ENCODE data around the gene TNXB. TPM values are rescaled to one million over a fixed set of nuclear protein-coding genes. Genes with fewer than 3 reads are reported as not detected.
"Not testable (repeated sequence)": the region's sequence is repeated elsewhere in the genome, so short reads cannot be mapped to it uniquely, and the experiment has no call there.

The TNXB gene
- total and polyA plus RNA-seq, 2 donors (not counting 3 experiments of a cell fraction or from before 2014, with no cell fraction given), result 0.47 to 2.7 TPM

GRCh38 chr6:32008037-32008436, 101.1 kb downstream of the TNXB start:
- H3K27ac ChIP-seq (ENCODE audit: insufficient read depth, low read depth, low read length); H3K9me1 ChIP-seq (replicated peaks; ENCODE audit: control insufficient read depth, extremely low read depth, insufficient read depth, low read length); H3K9me3 ChIP-seq (replicated peaks; ENCODE audit: control insufficient read depth, insufficient read depth, low read length); H2AFZ ChIP-seq (ENCODE audit: low read depth, low read length); H3K9ac ChIP-seq (replicated peaks; ENCODE audit: extremely low read depth, insufficient read depth, low read length); DNase-seq (ENCODE audit: low read depth, low spot score); H3K36me3 ChIP-seq (ENCODE audit: control insufficient read depth in 2 of 2, extremely low read depth in 1 of 2, insufficient read depth in 2 of 2, low read length in 2 of 2); POLR2A ChIA-PET; BruUV-seq (replicated peaks); CTCF ChIA-PET; FAIRE-seq; H3K4me3 ChIP-seq (replicated peaks in 1 of 3; ENCODE audit: insufficient read depth in 1 of 3, low read depth in 1 of 3, low read length in 3 of 3); H3K27me3 ChIP-seq (ENCODE audit: control insufficient read depth in 2 of 2, insufficient read depth in 2 of 2, low read length in 2 of 2); H3K4me2 ChIP-seq (ENCODE audit: insufficient read depth, low read length); intact Hi-C loops (cut with micrococcal nuclease); H3K79me2 ChIP-seq (ENCODE audit: control insufficient read depth, insufficient read depth, low read length); H4K20me1 ChIP-seq (replicated peaks; ENCODE audit: control insufficient read depth, extremely low read depth, insufficient read depth, low read length); H3K4me1 ChIP-seq (ENCODE audit: control insufficient read depth, extremely low read depth, insufficient read depth, low read length); dilution Hi-C loops (cut with MboI; ENCODE audit: extremely low pct_ligation_motif_present, low sequenced_read_pairs): not testable (repeated sequence)

GRCh38 chr6:32007086-32007485, 102.1 kb downstream of the TNXB start:
- intact Hi-C loops (cut with micrococcal nuclease); BruUV-seq (replicated peaks); CTCF ChIA-PET; H3K9me3 ChIP-seq (replicated peaks; ENCODE audit: control insufficient read depth, insufficient read depth, low read length); H3K4me1 ChIP-seq (ENCODE audit: control insufficient read depth, extremely low read depth, insufficient read depth, low read length); H3K36me3 ChIP-seq (ENCODE audit: control insufficient read depth in 2 of 2, extremely low read depth in 1 of 2, insufficient read depth in 2 of 2, low read length in 2 of 2); H3K27me3 ChIP-seq (ENCODE audit: control insufficient read depth in 2 of 2, insufficient read depth in 2 of 2, low read length in 2 of 2); H3K27ac ChIP-seq (ENCODE audit: insufficient read depth, low read depth, low read length); H3K79me2 ChIP-seq (ENCODE audit: control insufficient read depth, insufficient read depth, low read length); H3K4me3 ChIP-seq (replicated peaks in 1 of 3; ENCODE audit: insufficient read depth in 1 of 3, low read depth in 1 of 3, low read length in 3 of 3); H3K9ac ChIP-seq (replicated peaks; ENCODE audit: extremely low read depth, insufficient read depth, low read length); POLR2A ChIA-PET; dilution Hi-C loops (cut with MboI; ENCODE audit: extremely low pct_ligation_motif_present, low sequenced_read_pairs); H2AFZ ChIP-seq (ENCODE audit: low read depth, low read length); H4K20me1 ChIP-seq (replicated peaks; ENCODE audit: control insufficient read depth, extremely low read depth, insufficient read depth, low read length); FAIRE-seq; H3K9me1 ChIP-seq (replicated peaks; ENCODE audit: control insufficient read depth, extremely low read depth, insufficient read depth, low read length); DNase-seq (ENCODE audit: low read depth, low spot score); H3K4me2 ChIP-seq (ENCODE audit: insufficient read depth, low read length): not testable (repeated sequence)

GRCh38 chr6:32005991-32006529, 103.1 kb downstream of the TNXB start:
- H3K4me2 ChIP-seq (ENCODE audit: insufficient read depth, low read length); CTCF ChIA-PET; dilution Hi-C loops (cut with MboI; ENCODE audit: extremely low pct_ligation_motif_present, low sequenced_read_pairs); H3K27me3 ChIP-seq (ENCODE audit: control insufficient read depth in 2 of 2, insufficient read depth in 2 of 2, low read length in 2 of 2); DNase-seq (ENCODE audit: low read depth, low spot score); BruUV-seq (replicated peaks); H3K36me3 ChIP-seq (ENCODE audit: control insufficient read depth in 2 of 2, extremely low read depth in 1 of 2, insufficient read depth in 2 of 2, low read length in 2 of 2); H3K4me3 ChIP-seq (replicated peaks in 1 of 3; ENCODE audit: insufficient read depth in 1 of 3, low read depth in 1 of 3, low read length in 3 of 3); H4K20me1 ChIP-seq (replicated peaks; ENCODE audit: control insufficient read depth, extremely low read depth, insufficient read depth, low read length); H3K9ac ChIP-seq (replicated peaks; ENCODE audit: extremely low read depth, insufficient read depth, low read length); H3K4me1 ChIP-seq (ENCODE audit: control insufficient read depth, extremely low read depth, insufficient read depth, low read length); FAIRE-seq; POLR2A ChIA-PET; H3K9me1 ChIP-seq (replicated peaks; ENCODE audit: control insufficient read depth, extremely low read depth, insufficient read depth, low read length); H2AFZ ChIP-seq (ENCODE audit: low read depth, low read length); H3K27ac ChIP-seq (ENCODE audit: insufficient read depth, low read depth, low read length); H3K79me2 ChIP-seq (ENCODE audit: control insufficient read depth, insufficient read depth, low read length); intact Hi-C loops (cut with micrococcal nuclease); H3K9me3 ChIP-seq (replicated peaks; ENCODE audit: control insufficient read depth, insufficient read depth, low read length): not testable (repeated sequence)

- intact Hi-C loops (cut with micrococcal nuclease); POLR2A ChIA-PET; DNase-seq (ENCODE audit: low read depth, low spot score); H3K4me3 ChIP-seq (replicated peaks in 1 of 3; ENCODE audit: insufficient read depth in 1 of 3, low read depth in 1 of 3, low read length in 3 of 3); H3K4me2 ChIP-seq (ENCODE audit: insufficient read depth, low read length); CTCF ChIA-PET; H3K9ac ChIP-seq (replicated peaks; ENCODE audit: extremely low read depth, insufficient read depth, low read length); H3K27me3 ChIP-seq (ENCODE audit: control insufficient read depth in 2 of 2, insufficient read depth in 2 of 2, low read length in 2 of 2); H3K79me2 ChIP-seq (ENCODE audit: control insufficient read depth, insufficient read depth, low read length); BruUV-seq (replicated peaks); H3K9me3 ChIP-seq (replicated peaks; ENCODE audit: control insufficient read depth, insufficient read depth, low read length); H3K27ac ChIP-seq (ENCODE audit: insufficient read depth, low read depth, low read length); dilution Hi-C loops (cut with MboI; ENCODE audit: extremely low pct_ligation_motif_present, low sequenced_read_pairs); H4K20me1 ChIP-seq (replicated peaks; ENCODE audit: control insufficient read depth, extremely low read depth, insufficient read depth, low read length); H3K36me3 ChIP-seq (ENCODE audit: control insufficient read depth in 2 of 2, extremely low read depth in 1 of 2, insufficient read depth in 2 of 2, low read length in 2 of 2); H3K9me1 ChIP-seq (replicated peaks; ENCODE audit: control insufficient read depth, extremely low read depth, insufficient read depth, low read length); H2AFZ ChIP-seq (ENCODE audit: low read depth, low read length); FAIRE-seq; H3K4me1 ChIP-seq (ENCODE audit: control insufficient read depth, extremely low read depth, insufficient read depth, low read length): not testable (repeated sequence)
Measured at GRCh38 chr6:32005538-32005880, 103.6 kb downstream of the TNXB start.

All from endothelial cell of umbilical vein (primary cell).